Ovary (tissue), 3 donors: ENCODE results near the gene EML2.

ENCODE experiments used
- CTCF ChIP-seq, 3 donors: fragments of 450-650 bp in 2 of 3; fragments of 200-600 bp in 1 of 3; IDR thresholded peaks; one replicate each; pipeline versions ENCODE4 v1.5.1 to v1.8.0; 2016 to 2022; ENCODE audit warnings: antibody characterized with exemption in 3 of 3, mild to moderate bottlenecking in 1 of 3
- EP300 ChIP-seq: sonication (generic); formaldehyde crosslinking; IDR thresholded peaks from one replicate; pipeline ENCODE4 v1.6.1; 2017; ENCODE audit warnings: antibody characterized with exemption
- POLR2A ChIP-seq: fragments of 450-650 bp; IDR thresholded peaks from one replicate; pipeline ENCODE4 v1.6.1; 2017; ENCODE audit warnings: antibody characterized with exemption, mild to moderate bottlenecking, moderate library complexity
- donor health status: DM: no; HTN: no; CAD: no.

DNA sequence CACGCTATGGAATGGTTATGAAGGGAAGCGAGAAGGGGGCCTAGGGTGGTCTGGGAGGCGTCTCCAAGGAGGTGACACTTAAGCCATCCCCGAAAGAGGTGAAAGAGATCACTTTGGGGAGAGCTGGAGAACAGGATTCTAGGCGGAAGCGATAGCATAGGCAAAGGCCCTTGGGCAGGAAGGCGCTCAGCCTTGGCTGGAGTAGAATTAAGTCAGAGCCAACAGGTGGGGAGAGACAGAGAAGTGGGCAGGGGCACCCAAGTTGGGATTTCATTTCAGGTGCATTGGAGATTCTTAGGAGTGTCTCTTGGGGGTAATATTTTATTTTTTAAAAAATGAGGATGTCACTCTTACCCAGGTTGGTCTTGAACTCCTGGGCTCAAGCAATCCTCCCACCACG, 42.9 kb upstream of the EML2 start:
- TF ChIP-seq CTCF (IDR thresholded peaks at IDR 0.05) (no peak), POLR2A (no peak), EP300 (no peak)
